Measurements from ENCODE around the gene RPL13.

- TF ChIP-seq POLR2A (IDR thresholded peaks at IDR 0.05) (no peak), POLR2AphosphoS5 (IDR thresholded peaks at IDR 0.05) (no peak)
Measured at GRCh38 chr16:89525146-89525913, 35.2 kb upstream of the RPL13 start.
